ENCODE data around the gene JPH4.

JPH4 gene

GRCh38 chr14:23570806-23571483, 7.6 kb downstream of the JPH4 start:
- no peak for TF ChIP-seq TSHZ2 (CRISPR knock-in tag; IDR thresholded peaks at IDR 0.05)
- TF ChIP-seq ZFP30 (CRISPR knock-in tag; IDR thresholded peaks at IDR 0.05): no peak
- no peak for TF ChIP-seq SNAI2 (CRISPR knock-in tag; IDR thresholded peaks at IDR 0.05)
- no peak for TF ChIP-seq RARB (CRISPR knock-in tag; IDR thresholded peaks at IDR 0.05)
- ATAC-seq: no peak

DNA sequence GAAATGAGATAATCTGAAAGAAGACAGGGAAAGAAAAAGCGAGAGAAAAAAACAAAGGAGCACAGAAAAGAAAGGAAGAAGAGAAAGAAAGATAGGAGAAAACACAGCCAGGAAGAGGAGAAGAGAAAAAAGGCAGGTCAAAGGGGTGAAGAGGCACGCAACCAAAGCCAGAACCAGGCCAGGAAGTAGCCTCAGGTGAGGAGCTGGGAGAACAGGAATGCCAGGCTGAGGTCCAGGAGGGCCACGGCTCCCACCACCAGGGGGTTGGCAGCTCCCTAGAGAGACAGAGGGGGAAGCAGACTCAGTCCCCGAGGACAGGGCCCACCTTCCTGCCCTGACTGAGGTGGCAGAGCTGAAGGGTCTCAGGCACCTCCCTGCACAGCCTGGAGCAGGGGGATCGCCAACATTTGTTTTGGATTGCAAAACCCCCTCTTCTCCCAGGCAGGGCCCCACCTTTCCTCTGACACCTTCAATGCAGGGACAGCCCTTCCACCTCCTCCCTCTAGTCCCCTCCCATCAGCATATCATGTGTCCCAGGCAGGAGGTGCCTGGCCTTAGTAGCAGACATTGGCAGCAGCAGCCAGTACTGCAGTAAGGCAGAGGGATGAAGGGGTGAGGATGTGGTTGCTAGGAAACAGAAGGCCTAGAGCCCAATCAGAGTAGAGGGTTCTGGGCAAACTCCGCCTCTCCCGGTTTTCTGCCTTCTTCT, 9.0 kb downstream of the JPH4 start:
- no peak for TF ChIP-seq BACH2 (CRISPR knock-in tag; IDR thresholded peaks at IDR 0.05; ENCODE audit: borderline replicate concordance)
- no peak for TF ChIP-seq ZC3H10 (CRISPR knock-in tag; IDR thresholded peaks at IDR 0.05)
- ATAC-seq: peak; percentile 25

DNA sequence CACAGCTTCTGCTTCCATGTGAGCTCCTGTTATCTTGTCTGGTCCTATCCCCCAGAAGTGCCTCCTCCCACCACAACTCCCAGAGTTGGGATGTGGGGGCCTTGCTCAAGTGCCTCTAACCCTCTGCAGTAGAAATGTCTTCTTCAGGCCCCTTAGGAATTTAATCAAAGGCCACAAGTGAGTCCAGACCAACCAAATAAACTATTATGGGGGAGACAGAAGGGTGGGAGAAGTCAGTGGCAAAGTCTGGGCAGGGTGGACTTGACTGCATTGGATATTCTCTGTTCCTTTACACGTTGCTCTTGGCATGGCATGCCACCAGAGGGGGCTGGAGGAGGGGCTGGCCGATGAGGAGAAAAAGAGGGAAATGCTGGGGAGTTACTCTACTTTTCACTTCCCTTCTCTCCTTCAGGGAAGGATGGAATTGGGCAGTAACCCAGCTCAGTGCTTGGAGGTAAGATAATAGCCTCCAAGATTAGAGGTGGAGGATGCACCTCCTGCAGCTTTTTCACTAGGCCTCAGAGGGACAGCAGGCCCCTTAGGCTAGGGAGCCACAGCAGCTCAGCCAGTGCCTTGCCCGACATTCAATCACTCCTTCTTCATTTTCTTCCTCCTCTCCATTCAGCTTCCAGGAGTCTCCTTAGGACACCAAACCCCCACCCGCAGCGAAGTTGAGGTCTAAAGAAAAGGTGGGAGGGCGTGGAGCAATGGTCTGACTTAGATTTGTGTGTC, 9.8 kb downstream of the JPH4 start:
- peak; percentile 34 for ATAC-seq
- no peak for TF ChIP-seq ISL1 (CRISPR knock-in tag; IDR thresholded peaks at IDR 0.05)
- TF ChIP-seq ZNF565 (CRISPR knock-in tag; conservative IDR thresholded peaks at IDR 0.05; ENCODE audit: low read depth): no peak
- no peak for TF ChIP-seq TOX (CRISPR knock-in tag; IDR thresholded peaks at IDR 0.05; ENCODE audit: borderline replicate concordance)
- TF ChIP-seq GLIS3 (CRISPR knock-in tag; IDR thresholded peaks at IDR 0.05): no peak
- TF ChIP-seq POU6F1 (CRISPR knock-in tag; IDR thresholded peaks at IDR 0.05; ENCODE audit: borderline replicate concordance, low read depth): no peak
- TF ChIP-seq ESRRG (CRISPR knock-in tag; IDR thresholded peaks at IDR 0.05): no peak
- no peak for TF ChIP-seq TSHZ2 (CRISPR knock-in tag; IDR thresholded peaks at IDR 0.05)
- no peak for TF ChIP-seq PATZ1 (CRISPR knock-in tag; IDR thresholded peaks at IDR 0.05; ENCODE audit: borderline replicate concordance)
- no peak for TF ChIP-seq ARNTL (CRISPR knock-in tag; IDR thresholded peaks at IDR 0.05; ENCODE audit: borderline replicate concordance, low read depth)
- no peak for TF ChIP-seq SNAI2 (CRISPR knock-in tag; IDR thresholded peaks at IDR 0.05)
- no peak for TF ChIP-seq ZNF8 (CRISPR knock-in tag; IDR thresholded peaks at IDR 0.05)
- no peak for TF ChIP-seq PPARA (CRISPR knock-in tag; IDR thresholded peaks at IDR 0.05; ENCODE audit: borderline replicate concordance)
- no peak for TF ChIP-seq TCF4 (CRISPR knock-in tag; IDR thresholded peaks at IDR 0.05; ENCODE audit: borderline replicate concordance)
- no peak for TF ChIP-seq ZC3H10 (CRISPR knock-in tag; IDR thresholded peaks at IDR 0.05)
- TF ChIP-seq, protein P1, sequence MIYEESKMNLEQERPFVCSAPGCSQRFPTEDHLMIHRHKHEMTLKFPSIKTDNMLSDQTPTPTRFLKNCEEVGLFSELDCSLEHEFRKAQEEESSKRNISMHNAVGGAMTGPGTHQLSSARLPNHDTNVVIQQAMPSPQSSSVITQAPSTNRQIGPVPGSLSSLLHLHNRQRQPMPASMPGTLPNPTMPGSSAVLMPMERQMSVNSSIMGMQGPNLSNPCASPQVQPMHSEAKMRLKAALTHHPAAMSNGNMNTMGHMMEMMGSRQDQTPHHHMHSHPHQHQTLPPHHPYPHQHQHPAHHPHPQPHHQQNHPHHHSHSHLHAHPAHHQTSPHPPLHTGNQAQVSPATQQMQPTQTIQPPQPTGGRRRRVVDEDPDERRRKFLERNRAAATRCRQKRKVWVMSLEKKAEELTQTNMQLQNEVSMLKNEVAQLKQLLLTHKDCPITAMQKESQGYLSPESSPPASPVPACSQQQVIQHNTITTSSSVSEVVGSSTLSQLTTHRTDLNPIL (CRISPR knock-in tag; IDR thresholded peaks at IDR 0.05; ENCODE audit: low read depth): no peak
- TF ChIP-seq ZFP3 (CRISPR knock-in tag; IDR thresholded peaks at IDR 0.05): no peak
- no peak for TF ChIP-seq CSDC2 (CRISPR knock-in tag; IDR thresholded peaks at IDR 0.05)
- TF ChIP-seq, protein P2, sequence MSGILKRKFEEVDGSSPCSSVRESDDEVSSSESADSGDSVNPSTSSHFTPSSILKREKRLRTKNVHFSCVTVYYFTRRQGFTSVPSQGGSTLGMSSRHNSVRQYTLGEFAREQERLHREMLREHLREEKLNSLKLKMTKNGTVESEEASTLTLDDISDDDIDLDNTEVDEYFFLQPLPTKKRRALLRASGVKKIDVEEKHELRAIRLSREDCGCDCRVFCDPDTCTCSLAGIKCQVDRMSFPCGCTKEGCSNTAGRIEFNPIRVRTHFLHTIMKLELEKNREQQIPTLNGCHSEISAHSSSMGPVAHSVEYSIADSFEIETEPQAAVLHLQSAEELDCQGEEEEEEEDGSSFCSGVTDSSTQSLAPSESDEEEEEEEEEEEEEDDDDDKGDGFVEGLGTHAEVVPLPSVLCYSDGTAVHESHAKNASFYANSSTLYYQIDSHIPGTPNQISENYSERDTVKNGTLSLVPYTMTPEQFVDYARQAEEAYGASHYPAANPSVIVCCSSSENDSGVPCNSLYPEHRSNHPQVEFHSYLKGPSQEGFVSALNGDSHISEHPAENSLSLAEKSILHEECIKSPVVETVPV (CRISPR knock-in tag; IDR thresholded peaks at IDR 0.05): no peak
